Activated naive CD8-positive, alpha-beta T cell treated with anti-CD3 and anti-CD28 coated beads, Interleukin-2, amount 10 ng/mL, durations not matched to agents 7 days and 5 days (primary cell): ENCODE measurements around the gene P3R3URF. TPM values are rescaled to one million over a fixed set of nuclear protein-coding genes. Genes with fewer than 3 reads are reported as not detected.

Experiments
- ATAC-seq: fragments of 150-1000 bp; cut with Tn5 transposase; one replicate; pipeline ENCODE4 v1.10.0; 2021; ENCODE audit warnings: low read depth, moderate library complexity
- POLR2A ChIA-PET: fragments of 350-600 bp; sonication (Branson Sonifier 250); formaldehyde crosslinking; loops from one replicate; lab custom pipeline; 2021; ENCODE audit warnings: antibody characterized with exemption; lab: Charles Lee
- DNase-seq: peaks from one replicate; pipeline ENCODE4 v3.0.0; 2021
- H3K27ac Mint-ChIP-seq: one replicate; pipeline ENCODE4 v1.8.0; 2022; ENCODE audit warnings: mild to moderate bottlenecking, mixed read lengths
- H3K27me3 Mint-ChIP-seq: one replicate; pipeline ENCODE4 v1.8.0; 2022; ENCODE audit warnings: mild to moderate bottlenecking, moderate library complexity, mixed read lengths
- H3K36me3 Mint-ChIP-seq: one replicate; pipeline ENCODE4 v1.8.0; 2021; ENCODE audit warnings: mild to moderate bottlenecking, mixed read lengths
- H3K4me1 Mint-ChIP-seq: one replicate; pipeline ENCODE4 v1.8.0; 2021; ENCODE audit warnings: mixed read lengths
- H3K4me3 Mint-ChIP-seq: one replicate; pipeline ENCODE4 v1.8.0; 2022; ENCODE audit warnings: mild to moderate bottlenecking, moderate library complexity, mixed read lengths
- H3K9me3 Mint-ChIP-seq: one replicate; pipeline ENCODE4 v1.8.0; 2021; ENCODE audit warnings: mixed read lengths
- total RNA-seq, 2 experiments: library from RNA; stranded (reverse); gene quantifications; one replicate each; pipeline ENCODE4 v1.2.3, GENCODE V29; 2021

The P3R3URF gene
- total RNA-seq, 2 experiments from 2014 or later = not detected

GRCh38 chr1:46174448-46175231 is 1.6 kb downstream of the P3R3URF start, which contains the start of gene TSPAN1:
Gene TSPAN1 (plus strand): TSS chr1:46175087. CDS start chr1:46181108, 6,021 bp downstream.
- ATAC-seq (no peak), DNase-seq (no peak)
- Mint-ChIP-seq H3K4me3 (no peak within 1 kb of the TSS), H3K9me3 (no peaks in the 10 kb centered on the region), H3K27ac (no peak within 1 kb of the TSS), H3K36me3 (no peaks in the 10 kb centered on the region), H3K4me1 (peaks cover 2% of the 10 kb centered on the region), H3K27me3 (no peaks in the 10 kb centered on the region)
- POLR2A ChIA-PET = no interaction called here

GRCh38 chr1:46173361-46173856 is 2.9 kb downstream of the P3R3URF start:
- DNase-seq (no peak), ATAC-seq (no peak)
- Mint-ChIP-seq H3K27me3 (peaks cover 3% of the 10 kb centered on the region), H3K36me3 (no peaks in the 10 kb centered on the region), H3K4me1 (peaks cover 2% of the 10 kb centered on the region), H3K4me3 (no peak overlapping the region), H3K9me3 (no peaks in the 10 kb centered on the region), H3K27ac (no peak overlapping the region)
- POLR2A ChIA-PET = no interaction called here

GRCh38 chr1:46172321-46172720 is 4.0 kb downstream of the P3R3URF start:
- POLR2A ChIA-PET = no interaction called here
- H3K4me1 Mint-ChIP-seq = peaks cover 5% of the 10 kb centered on the region
- peaks cover 4% of the 10 kb centered on the region for H3K27me3 Mint-ChIP-seq
- H3K4me3 Mint-ChIP-seq = no peak overlapping the region
- H3K27ac Mint-ChIP-seq = no peak overlapping the region
- H3K9me3 Mint-ChIP-seq = no peaks in the 10 kb centered on the region
- no peak for DNase-seq
- no peaks in the 10 kb centered on the region for H3K36me3 Mint-ChIP-seq
- no peak for ATAC-seq

DNA sequence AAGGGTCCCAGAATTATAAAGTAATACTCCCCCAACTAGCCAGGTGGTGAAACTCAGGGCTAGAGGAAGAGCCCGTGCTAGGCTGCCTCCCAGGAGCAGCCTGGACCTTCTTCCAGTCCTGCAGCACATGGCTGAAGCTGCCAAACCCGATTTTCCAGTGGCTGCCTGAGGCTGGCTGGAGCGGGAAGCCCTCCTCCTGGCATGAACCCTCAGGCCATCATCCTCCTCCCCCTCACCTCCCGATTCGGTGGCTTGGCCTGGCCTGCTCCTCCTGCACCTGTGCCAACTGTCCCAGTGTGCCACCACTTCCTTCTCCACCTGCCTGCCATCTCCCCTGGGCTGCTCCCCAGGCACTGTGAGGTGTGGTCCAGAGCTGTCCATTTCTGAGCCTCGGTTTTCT is 4.4 kb downstream of the P3R3URF start:
- ATAC-seq = no peak
- Mint-ChIP-seq H3K27ac (no peak overlapping the region), H3K4me1 (peaks cover 9% of the 10 kb centered on the region), H3K4me3 (no peak overlapping the region), H3K36me3 (no peaks in the 10 kb centered on the region), H3K9me3 (no peaks in the 10 kb centered on the region), H3K27me3 (peaks cover 4% of the 10 kb centered on the region)
- POLR2A ChIA-PET = no interaction called here
- no peak for DNase-seq

- H3K27ac Mint-ChIP-seq = no peak overlapping the region
- peaks cover 14% of the 10 kb centered on the region for H3K4me1 Mint-ChIP-seq
- peaks cover 4% of the 10 kb centered on the region for H3K27me3 Mint-ChIP-seq
- no peak for ATAC-seq
- no peak for DNase-seq
- H3K9me3 Mint-ChIP-seq = no peaks in the 10 kb centered on the region
- POLR2A ChIA-PET = no interaction called here
- H3K36me3 Mint-ChIP-seq = no peaks in the 10 kb centered on the region
- H3K4me3 Mint-ChIP-seq = no peak overlapping the region
Observed at GRCh38 chr1:46171351-46171750, 4.9 kb downstream of the P3R3URF start.

DNA sequence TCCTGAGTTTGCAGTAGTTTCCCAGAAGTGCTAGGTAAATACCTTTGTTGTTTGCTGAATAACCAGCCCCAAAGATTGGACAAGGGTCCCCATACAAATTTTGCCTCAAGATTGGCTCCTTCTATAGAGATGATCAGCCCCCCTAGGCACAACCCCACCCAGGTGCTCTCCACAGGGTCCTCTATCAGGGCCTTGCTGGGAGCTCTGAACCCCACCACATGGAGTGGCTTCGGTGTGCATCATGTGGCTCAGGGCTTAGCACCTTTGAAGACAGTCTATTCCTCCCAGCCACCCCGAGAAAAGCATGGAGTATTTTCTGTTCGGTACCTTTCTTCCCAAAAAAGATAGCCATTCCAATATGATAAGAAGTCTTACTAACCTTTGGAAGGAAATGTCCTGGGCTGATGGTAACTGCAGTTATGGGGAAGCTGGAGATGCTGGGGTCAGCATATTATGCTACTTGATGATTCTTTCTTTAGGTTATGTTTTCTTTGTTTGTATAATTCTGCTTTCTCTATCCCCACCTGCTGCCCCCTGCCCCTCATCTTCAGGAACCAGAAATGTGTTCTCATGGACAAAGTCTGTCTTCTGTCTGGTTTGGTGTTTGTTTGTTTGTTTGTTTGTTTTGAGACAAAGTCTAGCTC is 6.4 kb downstream of the P3R3URF start:
- Mint-ChIP-seq H3K27ac (no peak overlapping the region), H3K27me3 (peaks cover 4% of the 10 kb centered on the region), H3K36me3 (no peaks in the 10 kb centered on the region), H3K9me3 (no peaks in the 10 kb centered on the region), H3K4me1 (peaks cover 18% of the 10 kb centered on the region), H3K4me3 (no peak overlapping the region)
- ATAC-seq (no peak), DNase-seq (no peak)
- POLR2A ChIA-PET = interaction anchor here (1.2 kb wide), 1 partner anchor 77 kb away, joined by 3 read pairs; the partner anchor contains the start of gene RAD54L

GRCh38 chr1:46168477-46168876 is 7.8 kb downstream of the P3R3URF start:
- POLR2A ChIA-PET = interaction anchor here (1.2 kb wide), 1 partner anchor 79 kb away, joined by 3 read pairs; the partner anchor contains the start of gene RAD54L
- Mint-ChIP-seq H3K27me3 (peaks cover 4% of the 10 kb centered on the region), H3K36me3 (no peaks in the 10 kb centered on the region), H3K27ac (no peak overlapping the region), H3K4me1 (peaks cover 18% of the 10 kb centered on the region), H3K4me3 (no peak overlapping the region), H3K9me3 (no peaks in the 10 kb centered on the region)
- ATAC-seq (no peak), DNase-seq (no peak)

DNA sequence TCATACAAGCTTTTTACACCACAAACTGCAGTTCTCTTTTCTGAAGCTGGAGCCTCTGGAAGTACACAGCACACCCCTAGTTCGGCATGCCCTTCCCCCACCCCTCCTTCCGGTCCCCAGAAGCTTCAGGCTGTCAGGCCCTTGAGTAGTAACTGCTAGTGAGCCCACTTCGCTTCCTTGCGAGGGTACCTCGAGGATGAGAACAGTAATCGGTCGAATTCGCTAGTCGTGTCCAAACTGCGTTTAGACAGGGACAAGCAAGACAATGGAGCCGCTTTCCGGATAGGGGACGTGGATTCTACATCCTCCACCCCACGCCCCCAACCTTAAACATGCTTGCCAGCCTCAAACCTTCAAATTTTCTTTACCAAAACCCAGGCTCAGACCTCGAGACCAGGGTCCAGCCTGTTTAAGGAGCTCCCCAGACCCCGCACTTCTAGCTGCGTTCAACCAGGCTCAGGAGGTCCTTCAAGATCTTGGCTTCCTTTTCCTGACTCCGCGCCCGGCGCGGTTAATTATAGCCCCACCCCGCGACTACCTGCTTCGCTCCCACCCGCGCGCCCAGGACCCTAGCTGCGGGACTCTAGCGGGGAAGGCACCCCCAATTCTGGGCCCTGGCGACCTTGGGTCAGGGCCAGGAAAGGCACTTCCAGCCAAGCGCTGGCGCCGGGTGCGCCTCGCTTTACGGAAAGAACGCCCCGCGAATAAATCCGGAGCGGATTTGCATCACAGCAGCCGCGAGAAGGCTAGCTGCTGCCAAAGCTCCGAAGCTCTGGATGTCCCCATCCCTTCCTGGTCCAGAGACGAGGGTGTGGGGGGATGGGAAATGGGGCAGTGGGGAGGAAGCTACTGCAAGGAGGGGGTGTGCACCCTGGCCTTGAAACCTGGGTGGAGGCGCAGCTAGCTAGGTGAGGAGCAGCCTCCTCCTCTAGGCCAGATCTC is 9.5 kb downstream of the P3R3URF start:
- Mint-ChIP-seq H3K9me3 (no peaks in the 10 kb centered on the region), H3K36me3 (no peaks in the 10 kb centered on the region), H3K4me3 (peak overlapping the region; percentile 82), H3K27ac (peak overlapping the region; percentile 90), H3K4me1 (peaks cover 16% of the 10 kb centered on the region), H3K27me3 (peaks cover 4% of the 10 kb centered on the region)
- peak; percentile 69 for DNase-seq
- POLR2A ChIA-PET = interaction anchor here (0.6 to 2.3 kb wide), 9 partner anchors 16 to 583 kb away, joined by 3 to 10 read pairs (median 5); partner anchors contain the start of genes LRRC41, NASP, PIK3R3 and POMGNT1
- peak; percentile 81 for ATAC-seq

DNA sequence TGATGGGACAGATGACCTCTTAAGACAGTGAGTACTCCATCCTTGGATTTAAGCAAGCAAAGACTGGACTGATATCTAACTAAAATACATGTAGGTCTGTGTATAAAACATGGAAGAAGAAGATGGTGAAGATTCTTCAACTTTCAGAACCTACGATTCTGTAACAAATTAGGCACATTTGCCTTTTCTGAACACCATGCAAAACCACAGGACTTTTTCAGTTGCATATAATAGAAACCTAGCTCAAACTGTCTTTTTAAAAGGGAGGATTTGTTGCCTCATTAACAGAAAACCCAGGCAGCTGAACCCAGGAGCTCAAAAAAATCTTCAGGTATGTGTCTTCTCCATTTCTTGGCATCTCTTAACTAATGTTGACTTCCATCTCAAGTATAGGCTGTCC is 16.1 kb downstream of the P3R3URF start:
- POLR2A ChIA-PET = no interaction called here
- Mint-ChIP-seq H3K27me3 (peaks cover 2% of the 10 kb centered on the region), H3K4me1 (no peaks in the 10 kb centered on the region), H3K4me3 (no peak overlapping the region), H3K27ac (no peak overlapping the region), H3K36me3 (no peaks in the 10 kb centered on the region), H3K9me3 (no peaks in the 10 kb centered on the region)
- no peak for DNase-seq
- no peak for ATAC-seq

DNA sequence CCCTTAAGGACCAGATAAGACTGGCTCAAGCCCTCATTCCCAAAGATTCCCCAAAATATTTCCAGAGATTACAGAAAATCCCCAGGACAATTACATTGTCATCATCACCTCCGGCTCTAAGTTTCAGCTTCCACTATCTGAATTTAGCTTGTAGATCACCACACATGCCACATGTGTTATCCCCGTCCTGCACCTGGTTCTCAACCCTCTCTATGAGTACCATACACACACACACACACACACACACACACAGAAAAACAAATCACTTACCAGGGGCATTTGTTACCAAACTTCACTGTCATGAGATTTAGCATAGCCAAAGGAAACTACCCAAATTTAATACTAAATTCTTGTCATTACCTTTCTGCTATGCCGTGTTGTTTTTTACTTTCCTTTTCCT is 16.8 kb downstream of the P3R3URF start:
- H3K36me3 Mint-ChIP-seq = no peaks in the 10 kb centered on the region
- H3K4me1 Mint-ChIP-seq = no peaks in the 10 kb centered on the region
- peaks cover 2% of the 10 kb centered on the region for H3K27me3 Mint-ChIP-seq
- no peaks in the 10 kb centered on the region for H3K9me3 Mint-ChIP-seq
- no peak overlapping the region for H3K27ac Mint-ChIP-seq
- POLR2A ChIA-PET = interaction anchor here (0.6 kb wide), 1 partner anchor 43 kb away, joined by 7 read pairs; no protein-coding TSS in a partner anchor
- no peak overlapping the region for H3K4me3 Mint-ChIP-seq
- DNase-seq (no peak), ATAC-seq (no peak)

GRCh38 chr1:46158312-46159281 is 17.7 kb downstream of the P3R3URF start:
- H3K9me3 Mint-ChIP-seq = no peaks in the 10 kb centered on the region
- H3K36me3 Mint-ChIP-seq = no peaks in the 10 kb centered on the region
- DNase-seq (no peak), ATAC-seq (no peak)
- POLR2A ChIA-PET = no interaction called here
- no peak overlapping the region for H3K4me3 Mint-ChIP-seq
- peaks cover 2% of the 10 kb centered on the region for H3K27me3 Mint-ChIP-seq
- H3K4me1 Mint-ChIP-seq = no peaks in the 10 kb centered on the region
- H3K27ac Mint-ChIP-seq = no peak overlapping the region

DNA sequence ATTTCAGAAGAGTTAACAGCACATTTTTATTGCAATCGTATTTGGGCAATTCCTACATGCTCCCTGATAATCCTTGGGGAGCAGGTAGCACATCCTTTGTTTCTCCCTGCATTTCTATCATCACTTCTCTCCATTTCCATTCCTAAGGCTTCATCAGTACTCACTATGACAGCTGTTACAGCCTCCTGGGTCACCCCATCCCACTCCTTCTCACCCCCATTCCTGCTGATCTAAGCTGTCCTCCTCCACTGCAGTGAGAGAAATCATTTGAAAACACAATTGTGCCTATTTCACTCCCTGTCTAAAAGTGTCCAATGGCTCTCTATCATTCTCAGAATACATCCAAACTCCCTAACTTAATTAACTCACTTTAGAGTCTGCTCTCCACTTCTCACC is 18.4 kb downstream of the P3R3URF start:
- Mint-ChIP-seq H3K4me1 (no peaks in the 10 kb centered on the region), H3K4me3 (no peak overlapping the region), H3K36me3 (no peaks in the 10 kb centered on the region), H3K9me3 (no peaks in the 10 kb centered on the region), H3K27ac (no peak overlapping the region), H3K27me3 (peaks cover 2% of the 10 kb centered on the region)
- DNase-seq = no peak
- POLR2A ChIA-PET = no interaction called here
- no peak for ATAC-seq
